GOT3 (cell line): ENCODE results near the gene PARP8.
"Not testable (repeated sequence)": the region's sequence is repeated elsewhere in the genome, so short reads cannot be mapped to it uniquely, and the experiment has no call there.

Experiments
- DNase-seq: peaks from one replicate; lab custom pipeline; 2025; ENCODE audit warnings: mixed read lengths; lab: John Stamatoyannopoulos, UW

The PARP8 gene

DNA sequence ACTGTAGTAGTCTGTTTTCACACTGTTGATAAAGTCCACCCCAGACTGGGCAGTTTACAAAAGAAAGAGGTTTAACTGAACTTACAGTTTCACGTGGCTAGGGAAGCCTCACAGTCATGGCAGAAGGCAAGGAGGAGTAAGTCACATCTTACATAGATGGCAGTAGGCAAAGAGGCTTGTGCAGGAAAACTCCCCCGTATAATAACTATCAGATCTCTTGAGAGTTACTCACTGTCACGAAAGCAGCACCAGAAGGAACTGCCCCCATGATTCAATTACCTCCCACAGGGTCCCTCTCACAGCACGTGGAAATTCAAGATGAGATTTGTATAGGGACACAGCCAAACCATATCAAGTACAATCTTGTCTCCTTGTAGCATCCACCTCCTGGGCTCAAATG is 21.1 kb downstream of the PARP8 start:
- DNase-seq: no peak

DNA sequence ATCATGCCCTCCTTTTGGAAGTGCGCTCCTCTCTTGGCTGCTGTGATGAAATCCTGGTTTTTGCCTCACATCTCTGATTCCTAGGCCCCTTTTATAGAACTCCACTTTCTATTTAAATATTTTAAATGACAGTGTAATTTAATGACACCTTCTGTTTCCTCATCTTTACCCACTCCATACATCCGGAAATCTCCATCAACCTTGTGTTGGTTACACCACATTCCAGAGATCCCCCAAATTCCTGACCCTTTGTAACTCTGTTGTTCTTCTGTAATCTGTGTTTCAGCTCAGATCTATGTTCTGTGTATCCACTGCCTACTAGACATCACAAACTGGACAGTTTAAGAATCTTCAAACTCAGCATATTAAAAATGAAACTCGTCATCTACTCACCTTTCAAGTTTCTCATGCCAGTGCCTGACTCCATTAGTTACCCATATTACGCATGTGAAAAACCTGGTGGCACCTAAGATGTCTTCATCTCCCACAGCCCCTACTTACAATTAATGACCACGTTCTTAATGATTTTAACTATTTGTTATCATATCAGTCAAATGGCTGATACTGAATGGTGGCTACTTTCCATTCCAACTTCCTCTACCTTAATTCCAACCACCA is 25.1 kb downstream of the PARP8 start:
- DNase-seq: no peak

DNA sequence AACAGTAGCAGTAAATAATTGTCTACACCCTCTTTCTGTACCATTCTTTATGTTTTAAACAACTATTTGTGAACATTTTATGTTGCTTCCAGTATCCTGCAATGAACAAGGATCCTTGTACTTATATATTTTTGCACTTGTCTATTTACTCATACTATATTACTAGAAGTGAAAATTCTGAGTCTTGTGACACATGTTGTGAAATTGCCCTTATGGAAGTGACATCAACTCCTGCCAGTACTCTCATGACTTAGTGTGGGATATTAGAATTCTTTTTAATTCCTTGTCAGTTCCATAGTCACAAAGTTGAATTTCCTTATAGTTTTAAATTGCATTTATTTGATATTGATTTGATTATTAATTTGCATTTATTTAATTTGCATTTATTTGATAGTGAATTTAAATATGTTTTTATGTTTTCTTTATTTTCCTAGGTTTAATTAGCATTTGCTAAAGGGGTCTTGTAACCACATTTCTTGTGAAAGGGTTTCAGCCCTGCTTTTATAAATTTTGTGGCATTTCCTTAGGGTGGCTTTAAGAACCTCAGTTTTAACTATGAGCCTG is 27.7 kb downstream of the PARP8 start:
- no peak for DNase-seq

DNA sequence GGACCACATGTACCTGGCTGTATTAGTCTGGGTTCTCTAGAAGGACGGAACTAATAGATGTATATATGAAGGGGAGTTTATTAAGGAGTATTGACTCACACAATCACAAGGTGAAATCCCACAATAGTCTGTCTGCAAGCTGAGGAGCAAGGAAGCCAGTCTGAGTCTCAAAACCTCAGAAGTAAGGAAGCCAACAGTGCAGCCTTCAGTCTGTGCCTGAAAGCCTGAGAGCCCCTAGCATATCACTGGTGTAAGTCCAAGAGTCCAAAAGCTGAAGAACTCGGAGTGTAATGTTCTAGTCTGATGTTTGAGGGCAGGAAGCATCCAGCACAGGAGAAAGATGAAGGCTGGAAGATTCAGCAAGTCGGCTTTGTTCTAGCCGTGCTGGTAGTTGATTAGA is 28.2 kb downstream of the PARP8 start:
- not testable (repeated sequence) for DNase-seq

DNA sequence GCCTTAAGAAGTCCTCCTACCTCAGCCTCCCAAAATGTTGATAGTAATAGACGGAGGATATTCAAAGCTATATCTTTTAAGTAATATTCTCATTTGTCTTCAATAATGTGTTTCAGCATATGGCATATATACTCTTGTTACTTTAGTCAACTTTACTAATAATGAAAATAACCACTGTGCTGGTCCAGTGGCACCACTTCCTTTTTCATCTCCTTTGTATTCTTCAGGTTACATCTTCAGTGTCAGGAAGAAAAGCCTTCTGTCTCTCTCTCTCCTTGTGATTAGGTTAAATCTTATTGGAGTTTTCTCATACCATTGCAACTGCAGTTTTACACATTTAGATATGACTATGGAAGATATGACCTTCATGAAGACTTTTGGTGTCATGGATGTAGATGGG is 31.3 kb downstream of the PARP8 start:
- no peak for DNase-seq

DNA sequence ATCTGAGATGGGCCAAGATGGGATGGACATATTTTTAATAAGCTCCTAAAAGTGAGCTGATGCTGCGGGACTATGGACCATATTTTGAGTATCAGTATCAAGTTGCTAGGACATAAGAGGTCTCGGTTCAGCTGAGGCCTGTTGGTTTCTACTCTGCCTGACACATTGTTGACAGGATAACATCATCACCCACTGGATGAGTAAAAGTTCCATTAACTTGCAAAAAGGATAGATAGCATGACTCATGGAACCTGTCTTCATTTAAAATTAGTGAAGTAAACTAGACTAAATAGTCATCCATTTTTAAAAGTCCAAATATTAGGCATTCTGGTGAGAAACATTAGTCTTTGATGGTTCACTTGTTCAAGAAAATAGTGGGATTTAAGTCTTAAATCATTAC is 33.3 kb downstream of the PARP8 start:
- DNase-seq: no peak

DNA sequence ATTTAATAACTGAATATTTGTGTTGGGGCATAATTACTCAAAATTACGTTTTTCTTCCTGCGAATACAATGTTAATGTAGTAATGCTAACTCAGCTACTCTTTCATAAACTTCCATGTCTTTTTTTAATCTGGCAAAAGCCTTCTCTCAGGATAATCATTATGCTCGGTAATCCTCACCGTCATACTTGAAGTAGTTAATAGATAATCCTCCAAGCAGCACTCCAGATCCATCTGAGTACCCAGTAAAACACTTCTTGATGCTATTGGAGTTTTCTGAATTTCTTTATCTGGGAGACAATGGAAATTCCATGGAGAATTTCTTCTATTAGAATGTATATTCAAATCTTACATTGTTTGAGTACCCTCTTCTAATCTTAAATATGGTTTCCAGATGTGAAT is 34.3 kb downstream of the PARP8 start:
- no peak for DNase-seq

DNA sequence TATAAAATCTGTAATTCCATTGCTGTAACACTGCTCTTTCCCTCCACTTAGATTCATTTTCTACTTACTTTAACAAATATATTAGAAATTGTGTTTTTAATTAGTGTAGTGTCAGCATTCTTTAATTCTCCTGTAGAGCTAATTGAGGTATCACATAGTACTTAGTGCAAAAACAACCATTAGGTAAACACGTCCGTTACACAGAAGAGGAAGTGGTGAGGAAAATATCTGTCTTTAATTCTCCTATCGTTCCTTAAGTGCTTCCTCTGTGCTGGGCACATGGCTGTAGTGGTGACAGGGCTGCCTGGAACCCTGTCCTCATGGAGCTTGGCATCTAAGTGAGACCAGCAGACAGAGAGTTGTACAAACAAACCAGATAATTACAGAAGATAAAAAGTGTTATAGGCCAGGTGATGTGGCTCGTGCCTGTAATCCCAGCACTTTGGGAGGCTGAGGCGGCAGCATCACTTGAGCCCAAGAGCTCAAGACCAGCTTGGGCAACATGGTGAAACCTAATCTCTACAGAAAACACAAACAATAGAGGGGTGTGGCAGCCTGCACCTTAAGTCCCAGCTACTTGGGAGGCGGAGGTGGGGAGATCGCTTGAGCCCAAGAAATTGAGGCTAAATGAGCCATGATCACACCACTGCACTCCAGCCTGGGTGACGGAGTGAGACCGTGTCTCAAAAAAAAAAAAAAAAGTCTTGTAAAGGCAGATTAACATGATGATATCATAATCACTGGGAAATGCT is 36.4 kb downstream of the PARP8 start:
- DNase-seq: no peak

DNA sequence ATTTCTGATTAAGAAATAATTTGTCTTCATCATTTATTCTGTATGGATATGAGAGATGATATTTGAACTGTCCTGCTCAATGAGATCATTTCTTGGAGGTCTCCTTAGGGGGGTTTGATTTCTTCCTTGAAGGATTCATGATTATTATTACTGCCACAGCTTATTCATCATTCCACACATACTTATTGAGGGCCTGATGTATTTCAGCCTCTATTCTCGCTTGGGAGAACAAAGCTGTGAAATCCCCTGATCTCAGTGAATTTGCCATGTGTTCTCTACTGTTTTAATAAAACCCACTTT is 36.9 kb downstream of the PARP8 start:
- no peak for DNase-seq

DNA sequence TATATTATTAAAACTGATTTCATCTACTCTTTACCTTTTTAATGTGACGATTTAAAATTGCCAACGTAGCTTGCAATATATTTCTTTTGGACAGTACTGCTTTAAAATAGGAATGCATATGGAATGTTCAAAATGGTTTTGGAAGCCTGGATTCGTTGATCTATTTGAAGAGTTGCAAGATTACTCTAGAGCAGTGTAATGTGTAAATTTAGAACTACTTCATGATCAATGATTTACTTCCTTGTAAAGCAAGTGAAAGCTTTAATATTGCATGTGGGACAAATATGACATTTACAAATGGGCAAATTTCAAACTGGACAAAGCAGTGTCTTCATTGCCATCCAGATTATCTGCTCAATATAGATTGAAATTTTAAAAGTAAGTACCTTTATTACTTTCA is 38.3 kb downstream of the PARP8 start:
- no peak for DNase-seq

DNA sequence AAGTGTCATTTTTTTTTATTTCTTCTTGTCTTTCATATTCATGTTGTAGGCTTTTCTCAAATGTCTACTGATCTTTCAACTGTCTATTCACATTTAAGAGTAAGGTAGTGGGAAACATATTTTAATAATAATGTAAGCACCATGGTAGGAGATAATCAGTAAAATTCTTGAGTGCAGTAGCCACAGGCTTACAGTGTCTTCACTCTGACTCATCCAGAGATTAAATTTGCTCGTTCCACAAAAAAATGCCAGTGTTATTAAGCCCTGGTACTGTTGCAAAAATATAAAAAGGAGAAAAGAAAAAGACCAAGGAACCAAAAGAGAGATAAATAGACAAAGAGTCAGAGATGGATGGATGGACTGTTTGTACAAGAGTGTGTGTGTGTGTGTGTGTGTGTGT is 43.0 kb downstream of the PARP8 start:
- no peak for DNase-seq

DNA sequence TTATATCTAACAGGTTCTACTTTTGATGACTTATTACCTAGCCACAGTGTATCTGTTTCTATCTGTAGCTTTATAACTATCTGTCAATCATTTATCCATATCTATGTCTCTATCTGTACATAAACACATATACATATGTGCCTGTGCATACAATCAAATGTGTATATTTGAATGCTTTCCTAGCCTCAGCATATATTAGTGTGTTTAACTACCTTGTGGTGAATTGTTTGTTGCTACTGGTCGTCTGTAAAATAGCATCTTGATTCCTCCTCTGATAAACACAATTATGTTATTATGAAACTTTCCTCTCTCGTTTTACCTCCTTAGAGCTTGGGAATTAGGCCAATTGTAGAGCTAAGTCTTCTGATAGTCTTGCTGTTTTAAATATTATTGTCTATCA is 44.4 kb downstream of the PARP8 start:
- no peak for DNase-seq

DNA sequence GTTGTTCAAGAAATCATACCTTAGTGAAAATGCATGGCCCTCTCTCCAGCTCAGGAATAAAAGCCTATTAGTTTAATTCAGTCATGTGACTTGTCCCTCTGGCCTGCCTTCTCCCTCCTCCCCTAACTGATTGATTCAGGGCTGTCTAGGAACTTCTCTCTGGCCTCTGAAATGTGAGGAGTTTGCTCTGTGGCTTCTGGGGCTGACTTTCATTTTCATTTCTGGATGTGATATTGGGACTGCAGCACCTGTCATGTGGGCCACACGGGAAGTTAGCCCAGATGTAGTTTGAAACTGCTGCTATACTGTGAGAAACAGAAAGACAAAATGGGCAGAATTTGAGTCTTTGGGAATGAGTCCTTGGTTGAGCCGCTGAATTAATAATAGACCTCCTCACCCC is 44.8 kb downstream of the PARP8 start:
- no peak for DNase-seq

DNA sequence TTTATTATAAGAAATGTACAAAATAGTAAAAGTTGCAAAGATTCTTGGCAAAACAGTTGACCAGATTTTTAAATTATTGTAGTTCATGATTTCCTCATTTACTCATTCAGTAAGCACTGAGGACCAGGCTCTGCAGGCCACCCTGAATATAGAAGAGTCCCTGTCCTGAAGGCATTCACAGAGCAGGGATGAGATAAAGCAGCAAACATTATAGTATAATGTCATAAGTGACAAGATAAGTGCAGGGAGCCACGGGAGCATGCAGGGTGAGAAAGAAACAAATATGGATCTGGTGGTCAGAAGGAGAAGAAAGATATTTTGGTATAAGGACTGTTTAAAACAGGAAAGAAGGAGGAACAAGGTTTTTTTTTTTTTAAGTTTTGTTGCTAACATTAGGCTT is 46.0 kb downstream of the PARP8 start:
- DNase-seq: no peak

DNA sequence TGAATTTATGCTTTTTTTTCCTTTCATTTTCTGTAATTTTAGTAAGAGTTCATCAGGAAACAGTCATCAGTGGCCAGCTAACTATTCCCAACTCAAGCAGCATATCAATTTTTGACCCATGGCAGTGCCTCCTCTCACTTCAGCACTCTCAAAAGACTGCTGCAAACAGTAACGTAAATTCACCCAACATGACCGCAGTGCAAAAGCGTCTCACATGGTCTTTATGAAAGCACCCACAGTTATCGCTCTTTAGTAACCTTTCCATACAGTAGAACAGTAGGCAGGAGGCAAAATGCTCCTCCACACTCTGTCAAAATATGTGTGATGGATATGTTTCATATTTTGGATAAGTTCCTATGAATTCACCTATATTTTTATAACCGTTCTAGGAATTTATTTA is 48.6 kb downstream of the PARP8 start:
- no peak for DNase-seq

DNA sequence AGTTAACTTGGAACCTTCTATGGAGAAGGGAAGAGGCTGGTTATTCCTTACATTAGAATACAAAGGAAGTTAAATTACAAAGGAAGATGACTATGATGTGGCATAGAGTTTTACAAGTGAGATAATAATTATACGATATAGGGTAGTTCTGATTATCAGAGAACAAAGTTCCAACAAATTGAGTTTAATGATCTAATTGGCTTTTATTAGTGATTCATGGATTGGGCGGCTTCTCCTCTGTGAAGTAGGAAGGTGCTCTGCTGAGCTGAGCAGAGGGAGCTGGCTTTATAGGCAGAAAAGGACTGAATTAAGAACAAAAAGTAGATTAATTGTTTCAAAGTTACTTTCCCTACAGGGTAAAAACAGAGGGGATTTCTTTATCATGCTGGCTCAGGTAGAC is 49.7 kb downstream of the PARP8 start:
- no peak for DNase-seq

DNA sequence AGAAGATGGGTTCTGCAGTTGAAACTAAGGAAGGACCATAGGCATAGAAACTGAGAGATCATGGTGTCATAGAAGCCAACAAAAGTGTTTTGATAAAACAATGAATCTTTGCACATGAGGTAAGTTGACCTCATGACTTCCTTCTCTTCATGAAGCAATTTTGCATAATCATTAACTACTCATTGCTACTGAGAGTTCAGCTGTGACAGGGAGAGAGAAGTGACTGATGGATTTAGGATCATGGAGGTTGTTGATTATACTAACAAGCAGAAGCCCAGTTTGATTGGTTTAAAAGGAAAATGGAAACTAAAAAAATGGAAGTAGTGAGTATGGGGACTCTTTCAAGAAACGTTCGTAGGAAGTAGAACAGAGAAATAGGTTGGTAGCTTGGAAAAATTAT is 51.2 kb downstream of the PARP8 start:
- no peak for DNase-seq

DNA sequence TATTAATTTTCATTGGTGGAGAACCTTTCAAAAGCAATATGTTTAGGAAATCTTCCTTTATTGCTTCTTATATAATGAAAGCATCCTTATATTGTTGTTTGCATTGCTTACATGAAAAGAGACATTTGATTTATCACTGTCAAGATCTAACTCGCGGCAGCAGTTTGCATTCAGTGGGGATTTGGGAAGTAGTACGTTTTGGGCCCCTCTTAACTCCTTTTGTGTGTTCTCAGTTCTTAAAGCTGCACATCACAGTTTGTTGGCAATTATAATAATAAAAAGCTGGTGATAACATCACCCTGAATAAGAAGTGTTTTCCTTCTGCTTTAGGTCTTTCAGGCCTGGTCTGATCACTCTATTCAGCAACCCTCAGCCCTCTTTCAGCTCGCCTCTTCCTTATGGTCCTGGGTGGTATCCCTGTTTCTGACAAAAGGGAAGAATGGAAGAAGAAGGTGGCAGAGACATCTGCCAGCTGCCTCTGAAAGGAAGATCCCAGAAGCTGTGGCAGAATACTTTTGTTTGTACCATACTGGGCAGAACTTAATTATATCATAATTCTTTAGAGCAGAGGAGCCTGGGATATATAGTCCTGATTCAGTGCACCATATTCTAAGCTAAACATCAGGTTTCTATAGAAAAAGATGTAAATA is 53.7 kb downstream of the PARP8 start:
- DNase-seq: no peak

DNA sequence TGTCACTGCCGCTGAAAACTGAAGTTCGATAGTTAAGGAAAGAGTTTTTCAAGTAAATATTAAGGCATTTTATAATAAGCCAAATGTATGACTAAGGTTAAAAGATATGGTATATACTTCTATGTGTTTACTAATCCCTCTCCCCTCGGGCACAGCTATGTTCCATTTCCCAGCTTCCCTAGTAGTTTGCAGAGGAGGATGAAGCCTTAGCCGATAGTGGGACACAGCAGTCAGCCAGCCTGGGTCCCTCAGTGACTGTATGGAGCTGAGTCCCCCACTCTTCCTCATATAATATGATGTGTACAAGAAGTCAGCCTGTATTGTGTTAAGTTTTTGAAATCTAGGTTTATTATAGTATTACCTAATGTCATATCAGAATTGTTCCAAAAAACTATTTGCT is 55.8 kb downstream of the PARP8 start:
- DNase-seq: no peak

DNA sequence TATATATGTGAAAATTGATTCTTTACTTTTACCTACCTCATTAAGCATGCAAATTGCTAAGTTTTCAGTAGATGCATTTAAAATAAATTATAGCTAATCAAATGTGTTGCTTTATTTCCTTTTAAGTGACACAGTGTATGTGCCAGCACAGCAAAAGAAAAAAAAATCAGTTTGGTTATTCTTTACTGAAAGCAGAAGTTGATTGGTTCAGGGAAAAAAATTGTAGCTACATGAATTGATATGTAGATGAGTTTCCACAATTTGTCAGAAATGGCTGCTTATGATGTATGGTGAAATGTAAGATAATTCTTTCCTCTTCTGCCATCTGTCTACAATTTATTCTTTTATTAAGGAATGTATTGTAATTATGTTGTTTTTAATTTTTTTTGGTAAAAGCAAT is 57.8 kb downstream of the PARP8 start:
- no peak for DNase-seq

DNA sequence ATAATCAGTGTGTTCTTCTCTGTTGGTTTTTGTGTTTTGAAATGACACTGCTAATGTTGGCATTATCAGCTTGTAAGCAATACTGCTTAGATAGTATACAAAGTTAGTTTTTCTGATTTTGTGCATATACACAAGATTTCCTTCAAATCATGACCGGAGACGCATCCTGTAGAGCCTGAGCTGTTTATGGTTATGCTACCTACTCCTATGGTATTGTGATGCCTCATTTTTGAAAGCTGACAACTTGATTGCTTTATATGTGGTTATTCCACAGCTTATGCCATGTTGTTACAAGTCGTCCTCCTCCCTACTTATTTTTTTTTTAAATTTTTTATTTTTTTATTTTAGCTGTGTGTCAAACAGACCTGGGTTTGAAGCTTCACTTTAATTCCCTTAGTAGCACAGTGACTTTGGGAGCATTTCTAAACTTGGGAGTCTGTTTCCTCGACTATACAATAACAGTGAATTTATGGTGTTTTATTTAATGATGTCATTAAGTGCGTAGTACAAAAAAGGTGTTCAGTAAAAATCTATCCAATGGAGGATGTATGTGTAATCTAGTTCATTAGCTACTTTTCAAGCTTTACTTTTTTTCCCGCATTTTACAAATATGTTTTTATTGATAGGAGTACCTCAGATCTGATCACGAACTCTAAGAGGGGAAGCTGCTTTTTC is 59.5 kb downstream of the PARP8 start:
- DNase-seq: no peak

DNA sequence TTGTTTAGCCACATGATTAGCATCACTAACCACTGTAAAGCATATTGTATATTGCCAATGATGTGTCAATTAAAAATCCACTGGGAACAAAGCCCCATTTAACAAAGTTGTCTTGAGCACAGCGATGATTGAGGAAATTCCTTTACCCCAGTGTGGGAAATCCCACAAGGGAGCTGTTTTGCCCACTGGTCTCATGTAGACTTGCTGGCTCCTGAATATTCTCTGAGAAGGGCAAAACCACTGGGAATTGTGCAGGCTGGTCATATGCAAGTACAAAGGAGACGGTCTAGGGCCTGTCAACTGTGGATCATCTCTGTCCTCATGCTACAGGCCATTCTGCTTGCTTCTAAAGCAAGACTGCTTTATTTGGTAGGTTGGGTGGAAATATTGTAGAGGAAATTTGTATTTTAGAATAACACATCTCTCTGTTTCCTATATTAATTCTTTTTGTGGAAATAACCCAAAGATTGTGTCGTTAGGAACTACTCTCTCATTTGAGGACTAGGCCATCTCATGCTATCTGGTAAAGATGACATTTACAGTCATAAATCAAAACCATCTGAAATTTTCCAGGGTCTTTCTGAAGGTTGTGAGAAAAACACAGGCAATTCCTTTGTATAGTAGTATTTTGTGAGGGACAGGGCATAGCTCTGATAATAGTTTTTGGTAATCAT is 60.2 kb downstream of the PARP8 start:
- DNase-seq: no peak
